NCI-H2029 (cell line): ENCODE measurements around the gene ST3GAL3.

Experiments
- DNase-seq: peaks from one replicate; lab custom pipeline; 2025; lab: John Stamatoyannopoulos, UW

The ST3GAL3 gene

DNA sequence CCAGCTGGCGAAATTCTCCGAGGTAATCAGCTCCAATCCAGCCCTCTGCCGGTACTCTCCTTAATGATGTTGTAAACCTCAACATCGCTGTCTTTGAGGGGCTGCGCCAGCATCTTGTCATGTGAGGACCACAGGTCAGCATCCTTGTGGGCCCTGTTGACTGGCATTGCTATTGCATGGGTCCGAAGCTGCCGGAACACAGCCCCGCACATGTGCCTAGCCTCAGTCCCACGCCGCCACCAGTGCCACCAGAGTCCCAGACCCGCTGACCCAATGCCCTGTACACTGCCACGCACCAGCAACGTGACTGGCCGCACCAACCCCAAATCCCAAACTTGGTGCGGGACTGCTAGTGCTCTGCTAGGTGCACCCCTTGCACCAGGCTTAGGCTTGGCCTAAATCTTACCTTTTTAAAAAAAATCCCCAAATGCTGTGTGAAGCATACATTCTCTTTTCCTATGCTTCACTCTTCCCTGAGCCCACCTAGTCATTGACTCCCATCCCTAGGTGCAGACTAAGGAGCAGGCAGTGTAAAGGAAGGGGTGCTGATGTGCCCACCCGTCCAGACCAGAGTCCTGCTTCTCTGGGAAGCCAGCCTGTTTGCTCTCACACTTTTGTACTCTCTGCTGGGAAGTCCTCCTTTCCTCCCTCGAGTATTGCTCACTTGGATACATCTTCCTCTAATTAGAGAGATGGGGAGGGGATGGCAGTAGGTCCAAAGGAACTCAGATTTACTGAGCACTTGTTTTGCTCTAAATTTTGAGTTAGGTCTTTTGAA, 144.4 kb downstream of the ST3GAL3 start:
- no peak for DNase-seq

DNA sequence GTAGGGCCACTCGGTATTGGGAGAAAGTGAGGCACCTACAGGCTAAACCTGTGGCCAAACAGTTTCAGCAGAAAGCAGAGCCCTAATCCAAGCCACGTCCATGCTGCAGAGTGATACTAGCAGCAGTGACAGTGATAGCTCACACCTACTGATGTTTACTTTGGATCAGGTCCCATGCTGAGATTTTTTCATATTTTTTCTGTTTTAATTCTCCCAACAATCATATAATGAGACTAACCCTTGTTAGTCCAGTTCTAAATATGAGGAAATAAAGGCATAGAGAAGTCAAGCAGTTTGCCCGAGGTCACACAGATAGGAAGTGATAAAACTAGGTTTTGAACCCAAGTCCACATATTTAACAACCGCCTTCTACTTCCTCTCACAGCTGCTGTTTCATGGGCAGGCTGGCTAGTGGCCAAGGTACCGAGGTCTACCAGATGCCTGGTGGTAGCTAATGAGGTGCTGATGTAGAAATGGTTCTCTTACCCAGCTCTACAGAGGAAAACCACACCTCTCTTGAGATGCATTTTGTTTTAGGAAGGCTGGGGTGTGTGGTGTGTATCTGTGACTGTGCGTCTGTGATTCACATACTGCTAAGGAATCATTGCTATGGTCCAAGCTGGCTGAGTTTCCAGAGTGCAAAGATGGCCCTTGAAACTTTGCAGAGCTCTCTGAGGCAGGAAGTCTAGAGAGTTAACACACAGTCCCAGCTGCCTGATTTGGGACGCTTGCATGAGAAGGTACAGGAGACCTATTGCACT, 146.0 kb downstream of the ST3GAL3 start:
- DNase-seq = peak; percentile 91

DNA sequence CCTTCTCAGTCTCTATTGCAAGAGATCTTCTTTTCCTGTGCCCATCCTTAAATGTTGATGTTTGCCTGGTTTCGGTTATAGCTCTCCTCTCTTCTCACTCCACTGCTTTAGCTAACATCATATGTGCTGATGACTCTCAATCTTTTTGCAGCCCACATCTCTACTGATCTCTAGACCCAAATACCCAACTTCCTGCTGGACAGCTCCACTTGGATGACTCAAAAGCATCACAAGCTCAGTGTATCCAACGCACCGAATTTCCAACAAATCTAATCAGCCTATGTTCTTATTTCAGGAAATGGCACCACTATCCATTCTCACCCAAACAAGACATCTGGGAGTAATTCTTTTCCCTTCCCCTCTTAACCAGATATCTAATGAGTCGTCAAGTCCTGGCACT, 147.1 kb downstream of the ST3GAL3 start:
- no peak for DNase-seq

DNA sequence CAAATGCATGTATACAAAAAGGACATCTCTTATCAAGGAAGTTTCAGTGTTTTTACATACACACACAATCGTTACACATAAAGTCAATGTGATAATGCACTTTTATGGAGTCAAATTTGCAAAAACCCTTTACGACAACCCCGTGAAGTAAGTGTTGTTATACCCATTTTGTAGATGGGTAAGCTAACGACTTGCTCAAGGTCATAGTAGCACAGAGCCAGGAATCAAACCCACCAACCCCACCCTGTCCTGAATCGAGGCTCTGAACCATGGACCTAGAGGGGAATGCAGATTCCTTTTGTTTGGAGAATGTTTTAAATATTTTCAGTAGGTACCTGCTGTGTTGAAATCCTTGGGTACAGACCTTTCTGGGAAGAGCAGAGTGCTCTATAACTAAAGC, 148.9 kb downstream of the ST3GAL3 start:
- no peak for DNase-seq

DNA sequence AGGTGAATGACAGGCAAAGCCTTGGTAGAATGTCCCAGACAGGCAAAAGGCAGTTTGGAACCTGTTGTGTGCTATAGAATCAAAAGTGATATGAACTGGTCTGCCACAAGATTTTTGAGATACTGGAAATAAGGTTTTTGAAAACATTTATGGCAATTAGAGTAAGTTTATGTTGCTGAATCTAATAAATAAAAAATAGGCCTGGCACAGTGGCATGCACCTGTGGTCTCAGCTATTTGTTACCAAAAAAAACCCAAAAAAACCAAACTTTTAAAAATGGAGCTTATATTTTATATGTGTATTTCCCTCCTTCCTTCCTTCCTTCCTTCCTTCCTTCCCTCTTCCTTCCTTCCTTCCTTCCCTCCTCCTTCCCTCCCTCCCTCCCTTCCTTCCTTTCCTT, 149.8 kb downstream of the ST3GAL3 start:
- DNase-seq = no peak

DNA sequence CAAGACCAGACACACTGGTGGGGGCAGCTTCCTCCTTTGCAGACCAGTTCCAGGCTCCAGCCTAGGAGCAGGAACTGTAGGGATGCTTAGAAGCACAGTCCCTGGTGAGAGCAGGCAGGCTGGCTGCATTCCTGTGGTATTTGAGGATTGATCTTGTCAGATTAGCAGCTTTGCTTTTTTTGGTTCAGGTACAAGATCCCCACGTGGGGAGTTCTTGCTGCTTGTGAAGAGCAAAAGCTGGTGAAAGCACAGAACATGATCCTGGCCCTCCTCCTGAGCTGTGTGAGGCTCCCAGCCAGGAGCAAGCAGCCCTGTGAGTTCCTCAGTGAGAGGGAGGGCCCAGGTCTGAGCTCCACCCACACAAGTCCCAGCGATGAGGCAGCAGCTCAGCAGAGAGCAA, 151.0 kb downstream of the ST3GAL3 start:
- peak; percentile 64 for DNase-seq

DNA sequence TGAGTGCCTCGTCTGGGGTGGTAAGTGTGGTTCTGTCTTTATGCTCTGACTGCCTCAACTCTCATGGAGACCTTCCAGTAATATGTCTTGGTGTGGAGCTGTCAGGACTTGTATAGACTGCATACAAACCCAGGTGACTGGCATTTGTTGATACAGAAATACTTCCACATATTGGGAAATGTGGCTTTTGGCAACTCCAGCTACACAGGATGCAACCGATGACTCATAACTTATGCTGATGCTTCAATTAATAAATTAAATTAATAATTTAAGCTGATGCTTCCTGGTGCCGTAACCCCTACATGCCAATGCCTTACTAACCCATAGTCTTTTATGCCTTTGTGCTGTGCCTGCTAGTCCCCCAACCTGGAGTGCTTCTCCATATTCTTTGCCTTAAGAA, 154.0 kb downstream of the ST3GAL3 start:
- no peak for DNase-seq

DNA sequence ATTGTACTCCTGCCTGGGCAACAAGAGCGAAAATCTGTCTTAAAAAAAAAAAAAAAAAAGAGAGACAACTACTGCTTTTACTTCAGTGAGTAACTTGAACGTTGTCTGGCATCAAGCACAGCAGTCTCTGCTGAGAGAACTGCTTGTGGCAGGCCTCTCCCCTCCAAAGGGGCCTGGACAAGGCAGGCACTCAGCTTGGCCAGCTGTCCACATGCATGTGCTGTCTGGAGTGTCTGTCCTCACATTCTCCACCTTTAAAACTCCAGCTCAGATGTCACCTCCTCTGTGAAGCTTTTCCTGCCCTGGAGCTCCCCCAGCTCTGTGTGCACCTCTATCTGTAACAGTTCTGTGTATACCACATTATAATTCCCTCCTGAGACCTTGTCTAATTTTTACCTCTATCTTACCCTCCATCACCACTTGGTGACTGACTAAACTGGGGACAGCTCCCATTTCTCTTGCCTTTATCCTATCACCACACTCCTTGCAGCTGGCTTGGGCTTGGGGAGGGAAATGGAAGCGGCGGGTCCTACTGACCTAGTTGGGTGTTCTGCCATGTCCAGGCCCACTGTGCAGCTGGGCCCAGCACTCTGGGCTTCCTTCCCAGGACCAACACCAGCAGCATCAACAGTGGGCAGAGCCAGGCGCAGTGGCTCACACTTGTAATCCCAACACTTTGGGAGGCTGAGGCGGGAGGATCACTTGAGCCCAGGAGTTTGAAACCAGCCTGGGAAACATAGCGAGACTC, 154.8 kb downstream of the ST3GAL3 start:
- DNase-seq = no peak

DNA sequence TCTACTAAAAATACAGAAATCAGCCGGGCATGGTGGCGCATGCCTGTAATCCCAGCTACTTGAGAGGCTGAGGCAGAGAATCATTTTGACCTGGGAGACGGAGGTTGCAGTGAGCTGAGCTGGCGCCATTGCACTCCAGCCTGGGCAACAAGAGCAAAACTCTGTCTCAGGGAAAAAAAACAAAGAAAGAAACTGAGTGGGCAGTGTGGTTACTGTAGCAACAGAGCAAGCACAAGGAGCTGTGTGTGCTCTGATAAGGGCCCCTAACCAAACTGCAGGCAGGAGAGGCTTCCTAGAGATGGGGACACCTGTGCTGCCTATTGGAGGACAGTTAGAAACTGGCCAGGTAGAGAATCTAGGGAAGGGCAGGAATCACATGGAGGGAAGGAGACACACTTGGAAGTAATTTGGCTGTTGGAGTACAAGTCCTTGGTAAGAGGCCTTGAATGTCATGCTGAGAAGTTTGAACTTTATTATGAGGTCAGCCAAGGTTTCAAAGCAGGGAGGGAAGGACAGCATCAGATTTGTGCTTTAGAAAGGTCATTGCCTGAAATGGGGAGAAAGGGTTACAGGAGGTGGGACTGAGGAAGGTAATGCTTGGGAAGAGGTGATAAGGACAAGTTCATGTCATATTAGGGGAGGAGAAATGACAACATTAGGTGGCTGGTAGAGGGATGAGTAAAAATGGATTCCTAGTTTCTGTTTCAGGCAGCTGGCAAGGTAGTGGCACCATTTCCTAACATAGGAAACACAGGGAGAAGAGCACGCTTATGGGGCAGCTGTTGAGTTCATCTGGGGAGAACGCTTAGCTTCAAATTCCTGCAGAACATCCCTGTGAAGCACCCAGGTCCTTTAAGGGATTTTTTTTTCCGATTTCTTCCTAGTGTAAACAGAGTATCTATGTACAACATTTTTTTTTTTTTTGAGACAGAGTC, 157.0 kb downstream of the ST3GAL3 start:
- no peak for DNase-seq

DNA sequence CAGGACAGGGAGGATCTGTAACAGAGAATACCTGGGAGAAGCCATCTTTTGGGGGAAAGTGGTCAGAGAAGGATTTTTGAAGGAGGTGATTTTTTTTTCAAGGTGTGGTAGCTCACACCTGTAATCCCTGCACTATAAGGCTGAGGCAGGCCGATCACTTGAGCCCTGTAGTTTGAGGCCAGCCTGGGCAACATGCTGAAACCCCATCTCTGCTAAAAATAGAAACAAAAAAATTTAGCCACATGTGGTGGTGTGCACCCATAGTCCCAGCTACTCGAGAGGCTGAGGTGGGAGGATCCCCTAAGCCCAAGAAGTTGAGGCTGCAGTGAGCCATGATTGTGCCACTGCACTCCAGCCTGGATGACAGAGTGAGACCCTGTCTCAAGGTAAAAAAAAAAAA, 158.9 kb downstream of the ST3GAL3 start:
- DNase-seq = no peak

DNA sequence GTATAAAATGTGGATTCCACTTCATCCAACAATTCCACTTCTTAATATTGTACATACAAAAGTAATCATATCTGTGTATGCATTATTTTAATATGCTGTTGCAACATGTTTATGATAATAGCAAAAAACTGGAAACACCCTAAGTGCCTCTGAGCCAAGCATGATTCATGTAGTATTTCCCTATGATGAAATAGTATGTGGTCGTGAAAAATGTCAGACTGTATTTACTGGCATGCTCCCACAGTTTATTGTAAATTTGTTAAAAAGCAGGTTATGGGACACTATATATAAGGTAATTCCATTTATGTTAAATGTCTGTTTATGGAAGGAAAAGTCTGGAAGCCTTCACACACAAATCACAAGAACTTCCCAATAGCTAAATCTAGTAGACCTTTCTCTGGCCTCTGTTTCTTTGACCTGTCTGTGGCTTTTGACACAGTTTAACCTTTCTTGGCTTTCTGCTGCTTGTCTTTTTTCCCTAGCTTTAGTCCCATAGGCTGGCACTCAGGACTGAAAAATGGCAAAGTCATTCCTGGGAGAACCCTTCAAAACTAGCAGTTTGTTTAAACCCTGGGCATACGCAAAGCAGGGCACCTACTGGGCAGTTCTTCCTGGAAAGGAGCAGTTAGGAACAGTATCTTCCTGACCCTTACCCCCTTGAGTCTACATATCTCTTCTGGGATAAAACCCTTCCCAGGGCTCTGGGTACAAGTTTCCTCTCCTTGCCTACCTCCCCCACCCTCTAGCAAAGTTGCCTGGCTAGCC, 160.8 kb downstream of the ST3GAL3 start:
- no peak for DNase-seq

DNA sequence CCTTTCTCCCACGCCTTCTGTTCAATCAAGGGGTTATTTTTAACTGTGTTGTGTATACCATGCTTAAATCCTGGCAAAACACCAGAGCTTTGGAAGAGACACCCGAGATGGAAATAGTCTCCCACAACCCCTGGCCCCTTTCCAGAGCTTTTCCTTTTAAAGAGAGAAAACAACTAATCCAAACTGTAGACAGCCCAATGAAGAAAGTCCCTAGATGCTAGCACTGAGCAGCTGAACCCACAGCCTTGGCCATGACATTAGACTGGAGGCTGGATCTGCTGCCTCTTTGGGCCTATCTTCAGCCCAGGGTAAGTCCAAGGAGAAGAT, 161.4 kb downstream of the ST3GAL3 start:
- DNase-seq = peak; percentile 74

DNA sequence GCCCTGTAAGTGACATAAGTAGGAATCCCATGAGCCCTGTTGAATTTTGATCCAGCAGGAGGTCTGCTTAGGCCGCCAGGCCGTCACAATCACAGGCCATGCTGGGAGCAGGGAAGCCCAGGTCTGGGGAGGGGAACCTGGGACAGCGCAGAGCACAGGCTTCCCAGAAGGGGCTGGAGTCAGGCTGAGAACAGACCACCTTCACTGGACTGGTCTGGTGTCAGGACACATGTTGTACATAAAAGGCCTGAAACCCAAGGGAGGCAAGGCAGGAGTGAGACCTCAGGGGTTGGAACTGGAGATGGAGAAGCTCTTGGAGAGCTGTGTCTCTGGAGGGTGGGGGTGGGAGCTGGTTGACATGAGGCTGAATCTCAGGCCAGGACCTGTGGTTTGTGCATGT, 163.0 kb downstream of the ST3GAL3 start:
- DNase-seq = no peak

DNA sequence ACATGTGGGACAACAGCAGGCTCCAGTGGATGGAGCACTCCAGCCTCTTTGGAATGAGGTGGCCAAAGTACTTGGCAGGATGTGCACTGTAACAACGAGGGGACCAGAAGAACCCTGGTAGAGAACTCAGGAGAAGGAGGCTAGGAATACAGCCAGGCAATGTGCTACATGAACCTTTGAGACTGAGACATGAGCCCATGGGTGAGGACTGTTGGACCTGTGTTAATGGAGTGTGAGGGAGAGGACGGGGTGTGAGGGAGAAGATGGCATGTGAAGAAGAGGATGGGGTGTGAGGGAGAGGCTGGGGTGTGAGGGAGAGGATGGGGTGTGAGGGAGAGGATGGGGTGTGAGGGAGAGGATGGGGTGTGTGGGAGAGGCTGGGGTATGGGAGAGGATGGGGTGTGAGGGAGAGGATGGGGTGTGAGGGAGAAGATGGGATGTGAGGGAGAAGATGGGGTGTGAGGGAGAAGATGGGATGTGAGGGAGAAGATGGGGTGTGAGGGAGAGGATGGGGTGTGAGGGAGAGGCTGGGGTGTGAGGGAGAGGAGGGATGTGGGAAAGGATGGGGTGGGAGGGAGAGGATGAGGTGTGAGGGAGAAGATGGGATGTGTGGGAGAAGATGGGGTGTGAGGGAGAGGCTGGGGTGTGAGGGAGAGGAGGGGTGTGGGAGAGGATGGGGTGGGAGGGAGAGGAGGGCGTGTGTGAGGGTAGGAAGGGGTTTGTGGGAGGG, 164.0 kb downstream of the ST3GAL3 start:
- no peak for DNase-seq

DNA sequence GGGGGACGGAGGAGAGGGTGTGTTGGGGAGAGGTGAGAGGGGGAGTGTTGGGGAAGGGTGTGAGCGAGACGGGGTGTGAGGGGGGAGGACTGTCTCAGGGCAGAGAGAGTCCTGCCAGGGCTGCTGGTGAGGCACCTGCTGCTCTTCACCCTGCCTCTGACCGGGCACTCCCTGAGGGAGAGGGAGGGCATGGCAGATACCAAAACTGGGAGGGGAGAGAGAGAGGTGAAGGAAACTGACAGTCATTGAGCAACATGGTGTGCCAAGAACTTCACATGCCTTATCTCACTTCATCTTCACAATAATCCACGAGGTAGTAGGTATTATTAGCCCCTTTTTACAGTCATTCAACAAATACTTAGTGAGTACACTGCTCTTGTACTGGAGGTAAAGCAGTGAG, 164.9 kb downstream of the ST3GAL3 start:
- no peak for DNase-seq

DNA sequence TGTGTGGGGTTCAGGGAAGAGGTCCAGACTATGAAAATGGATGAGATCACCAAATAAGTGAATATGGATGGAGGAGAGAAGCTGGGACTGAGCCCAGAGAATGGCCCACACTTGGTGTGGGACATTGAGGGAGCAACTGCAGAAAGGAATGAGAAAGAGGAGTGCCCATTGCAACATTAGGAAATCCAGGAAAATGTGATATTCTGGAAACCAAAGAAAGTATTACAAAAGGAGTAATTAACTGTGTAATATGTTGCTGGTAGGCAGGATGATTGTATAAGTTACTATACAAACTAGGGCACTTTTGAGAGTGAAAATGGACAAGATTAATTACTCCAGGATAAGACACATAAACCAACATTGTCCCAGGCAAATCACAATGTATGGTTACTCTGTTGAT, 166.5 kb downstream of the ST3GAL3 start:
- no peak for DNase-seq

DNA sequence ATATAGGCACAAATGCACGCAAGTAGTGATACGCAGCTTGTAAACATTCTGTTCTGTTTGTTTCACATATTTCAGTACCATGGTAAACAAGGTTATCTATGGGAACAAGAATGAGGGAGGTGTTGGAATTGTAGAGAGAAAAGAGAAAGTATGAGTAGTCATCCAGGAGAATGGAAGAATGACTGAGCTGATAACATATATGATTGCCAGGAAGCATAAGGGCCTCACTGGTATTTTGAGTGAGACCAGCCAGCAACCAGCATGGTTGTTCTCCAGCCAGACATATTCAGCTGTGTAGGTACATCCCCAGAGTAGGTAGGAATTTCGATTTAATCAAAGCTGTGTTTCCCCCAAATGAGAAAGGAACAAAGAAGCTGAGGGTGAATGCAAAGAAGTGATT, 167.4 kb downstream of the ST3GAL3 start:
- DNase-seq = no peak

DNA sequence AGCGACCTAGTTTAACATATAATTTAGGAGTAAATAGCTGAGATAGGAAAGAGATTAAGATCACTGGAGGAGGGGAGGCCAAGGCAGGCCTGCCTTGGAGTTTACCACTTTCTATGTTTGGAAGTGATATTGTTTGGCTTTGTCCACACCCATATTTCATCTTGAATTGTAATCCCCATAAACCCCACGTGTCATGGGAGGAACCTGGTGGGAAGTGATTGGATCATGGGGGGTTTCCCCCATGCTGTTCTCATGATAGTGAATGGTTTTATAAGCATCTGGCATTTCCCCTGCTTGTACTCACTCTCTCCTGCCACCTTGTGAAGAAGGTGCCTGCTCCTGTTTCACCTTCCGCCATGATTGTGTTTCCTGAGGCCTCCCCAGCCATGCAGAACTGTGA, 168.0 kb downstream of the ST3GAL3 start:
- DNase-seq = no peak

DNA sequence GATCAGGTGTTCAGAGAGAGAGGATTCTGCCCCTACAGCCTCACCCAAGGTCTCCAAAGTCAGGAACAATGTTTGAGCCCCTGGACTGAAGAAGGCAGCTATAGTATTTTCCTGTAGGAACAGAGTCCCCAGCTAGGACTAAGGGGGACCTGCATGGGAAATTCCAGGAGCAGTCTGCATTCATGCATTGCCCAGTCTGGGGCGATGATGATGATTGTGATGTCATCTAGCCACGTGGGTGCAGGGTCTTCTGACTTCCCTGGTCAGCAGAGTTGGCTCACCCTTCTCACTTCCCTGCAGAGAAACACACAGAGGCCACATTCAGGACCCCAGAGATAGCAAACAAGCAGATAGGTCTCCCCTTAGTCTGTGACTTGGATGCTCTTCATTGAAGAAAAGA, 169.8 kb downstream of the ST3GAL3 start:
- DNase-seq = no peak

DNA sequence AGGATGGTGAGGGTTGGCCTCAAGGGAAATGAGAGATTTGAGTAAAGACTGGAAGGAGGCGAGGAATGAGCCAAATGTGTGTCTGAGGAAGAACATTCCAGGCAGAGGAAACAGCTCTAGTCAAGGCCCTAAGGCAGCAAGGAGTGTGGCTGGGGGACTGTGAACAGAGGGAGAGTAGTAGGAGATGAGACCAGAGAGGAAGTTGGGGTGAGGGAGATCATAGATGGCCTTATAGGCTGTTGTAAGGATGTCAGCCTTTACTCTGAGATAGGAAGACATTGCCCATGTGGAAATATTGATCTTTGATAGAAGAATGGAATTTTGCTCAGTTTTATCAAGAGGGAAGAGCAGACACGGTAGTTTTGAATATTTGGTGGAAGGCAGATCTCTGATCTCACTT, 171.1 kb downstream of the ST3GAL3 start:
- no peak for DNase-seq

DNA sequence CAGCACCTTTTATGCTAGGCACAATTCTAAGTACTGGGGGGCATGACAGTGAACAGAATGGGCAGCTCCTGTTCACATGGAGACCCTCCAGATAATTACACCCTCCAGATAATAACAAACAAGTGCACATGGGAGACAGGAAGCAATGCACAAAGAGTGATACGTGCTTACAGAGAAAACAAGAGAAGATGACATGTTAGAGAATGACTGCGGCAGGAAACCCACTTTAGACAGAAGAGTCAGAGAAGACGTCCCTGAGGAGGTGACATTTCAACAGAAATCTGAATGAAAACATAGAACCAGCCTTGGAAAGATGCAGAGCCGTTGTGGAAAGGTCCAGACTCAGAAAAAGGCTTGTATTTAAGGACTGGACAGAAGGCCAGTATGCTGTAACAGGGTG, 171.5 kb downstream of the ST3GAL3 start:
- DNase-seq = peak; percentile 29
